OCI-LY7 (cell line): ENCODE data around the gene HEATR5B. TPM values are rescaled to one million over a fixed set of nuclear protein-coding genes. Genes with fewer than 3 reads are reported as not detected.
"Not testable (repeated sequence)": the region's sequence is repeated elsewhere in the genome, so short reads cannot be mapped to it uniquely, and the experiment has no call there.

Source experiments
- BruUV-seq: library from RNA; stranded (reverse); fragments of 400-500 nt; replicated peaks from 2 replicates; lab custom pipeline; 2021; lab: Mats Ljungman, UMichigan
- CTCF ChIA-PET: fragments of 300-600 bp; sonication (Branson Sonifier 250); formaldehyde crosslinking; loops from one replicate; lab custom pipeline; 2022; ENCODE audit warnings: antibody characterized with exemption; ENCODE audit not compliant: unreplicated experiment; lab: Charles Lee
- POLR2A ChIA-PET: fragments of 300-600 bp; sonication (Branson Sonifier 250); formaldehyde crosslinking; loops from one replicate; lab custom pipeline; 2022; ENCODE audit warnings: antibody characterized with exemption; lab: Charles Lee
- DNase-seq: peaks from one replicate; pipeline ENCODE4 v3.0.0-alpha.2; 2015; ENCODE audit warnings: low spot score
- H2AFZ ChIP-seq: fragments of 200-600 bp; sonication (generic), shearing (Covaris generic); 2 replicates; pipeline ENCODE4 v1.6.1; 2014; ENCODE audit warnings: mild to moderate bottlenecking, antibody characterized with exemption, low read length, moderate library complexity
- H3K27ac ChIP-seq: fragments of 200-600 bp; sonication (generic); 2 replicates; pipeline ENCODE4 v1.5.1; 2014; ENCODE audit warnings: mixed run types, low read depth, mild to moderate bottlenecking, moderate library complexity, low read length, inconsistent platforms; ENCODE audit not compliant: poor library complexity, severe bottlenecking
- H3K36me3 ChIP-seq: fragments of 200-600 bp; sonication (generic); 2 replicates; pipeline ENCODE4 v1.6.1; 2014; ENCODE audit warnings: mild to moderate bottlenecking, antibody characterized with exemption, low read length, moderate library complexity, mixed read lengths; ENCODE audit not compliant: insufficient read depth
- H3K4me1 ChIP-seq: fragments of 200-600 bp; sonication (generic); 2 replicates; pipeline ENCODE4 v1.5.1; 2014; ENCODE audit warnings: mild to moderate bottlenecking, low read length; ENCODE audit not compliant: insufficient read depth, poor library complexity, severe bottlenecking
- H3K4me2 ChIP-seq: fragments of 200-600 bp; sonication (generic); 2 replicates; pipeline ENCODE4 v1.6.1; 2014; ENCODE audit warnings: mild to moderate bottlenecking, low read length
- H3K4me3 ChIP-seq: fragments of 200-600 bp; sonication (generic); 2 replicates; pipeline ENCODE4 v1.5.1; 2014; ENCODE audit warnings: mild to moderate bottlenecking, low read depth, low read length; ENCODE audit not compliant: poor library complexity, severe bottlenecking
- H3K79me2 ChIP-seq: fragments of 200-600 bp; sonication (generic); 2 replicates; pipeline ENCODE4 v1.6.1; 2016; ENCODE audit warnings: low read depth, mild to moderate bottlenecking, low read length, moderate library complexity, mixed read lengths; ENCODE audit not compliant: insufficient read depth
- H3K9me2 ChIP-seq: fragments of 200-600 bp; sonication (generic); 2 replicates; pipeline ENCODE4 v1.6.1; 2016; ENCODE audit warnings: mild to moderate bottlenecking, low read length, mixed read lengths; ENCODE audit not compliant: insufficient read depth
- H3K9me3 ChIP-seq: fragments of 200-600 bp; sonication (generic); 2 replicates; pipeline ENCODE4 v1.6.1; 2014; ENCODE audit warnings: mild to moderate bottlenecking, mixed run types, low read length, mixed read lengths
- H4K20me1 ChIP-seq: fragments of 200-600 bp; sonication (generic); 2 replicates; pipeline ENCODE4 v1.6.1; 2014; ENCODE audit warnings: mild to moderate bottlenecking, antibody characterized with exemption, low read length, moderate library complexity, mixed read lengths; ENCODE audit not compliant: insufficient read depth
- EZH2phosphoT487 ChIP-seq: fragments of 200-600 bp; sonication (generic); IDR thresholded peaks from 2 replicates; pipeline ENCODE4 v1.6.1; 2018; ENCODE audit warnings: low read depth, borderline replicate concordance, mild to moderate bottlenecking, mixed run types, antibody characterized with exemption, low read length, moderate library complexity, mixed read lengths
- intact Hi-C: fragments of 100-400 bp; cut with micrococcal nuclease; formaldehyde crosslinking; loops from one replicate; pipeline ENCODE4 v1.10.0; 2022; ENCODE audit not compliant: unreplicated experiment
- total RNA-seq, 2 experiments: library from RNA; depleted of rRNA in 1 of 2; stranded (reverse); fragments of >200 nt in 1 of 2; shearing (Covaris generic) in 1 of 2; gene quantifications; 2 replicates each; pipeline ENCODE4 v1.2.3, GENCODE V29; 2014 to 2022
- TF ChIP-seq, protein P1 (sequence below): fragments of 200-600 bp; sonication (generic); conservative IDR thresholded peaks from 2 replicates; pipeline ENCODE4 v1.5.1; 2014; ENCODE audit warnings: mild to moderate bottlenecking, antibody characterized with exemption, low read length, moderate library complexity, mixed read lengths

The HEATR5B gene
- total RNA-seq, 2 experiments from 2014 or later, result 23.8 to 34.5 TPM

DNA sequence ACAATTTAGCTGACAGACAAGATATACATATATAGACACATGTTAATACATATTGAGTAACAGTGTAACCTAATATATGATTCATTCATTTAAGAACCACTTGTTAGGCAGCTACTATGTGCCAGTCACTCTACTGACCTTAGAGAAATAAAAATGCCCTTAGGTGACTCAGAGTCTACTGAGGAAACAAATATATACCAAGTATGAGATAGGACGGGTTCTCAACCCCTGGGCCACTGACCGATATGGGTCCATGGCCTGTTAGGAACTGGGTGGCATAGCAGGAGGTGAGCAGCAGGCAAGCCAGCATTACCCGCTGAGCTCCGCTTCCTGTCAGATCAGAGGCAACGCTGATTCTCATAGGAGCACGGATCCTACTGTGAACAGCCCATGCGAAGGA is 132.6 kb downstream of the HEATR5B start:
- no peaks in the 10 kb centered on the region for H3K9me3 ChIP-seq
- H3K79me2 ChIP-seq, result peaks cover 22% of the 10 kb centered on the region; the same call in 1 of the 2 replicates
- no peaks in the 10 kb centered on the region for H3K36me3 ChIP-seq
- no peak overlapping the region for H3K4me2 ChIP-seq
- no peak overlapping the region for H2AFZ ChIP-seq
- no peaks in the 10 kb centered on the region for H3K4me1 ChIP-seq
- no peak for DNase-seq
- TF ChIP-seq EZH2phosphoT487, result no peak
- TF ChIP-seq, protein P1, sequence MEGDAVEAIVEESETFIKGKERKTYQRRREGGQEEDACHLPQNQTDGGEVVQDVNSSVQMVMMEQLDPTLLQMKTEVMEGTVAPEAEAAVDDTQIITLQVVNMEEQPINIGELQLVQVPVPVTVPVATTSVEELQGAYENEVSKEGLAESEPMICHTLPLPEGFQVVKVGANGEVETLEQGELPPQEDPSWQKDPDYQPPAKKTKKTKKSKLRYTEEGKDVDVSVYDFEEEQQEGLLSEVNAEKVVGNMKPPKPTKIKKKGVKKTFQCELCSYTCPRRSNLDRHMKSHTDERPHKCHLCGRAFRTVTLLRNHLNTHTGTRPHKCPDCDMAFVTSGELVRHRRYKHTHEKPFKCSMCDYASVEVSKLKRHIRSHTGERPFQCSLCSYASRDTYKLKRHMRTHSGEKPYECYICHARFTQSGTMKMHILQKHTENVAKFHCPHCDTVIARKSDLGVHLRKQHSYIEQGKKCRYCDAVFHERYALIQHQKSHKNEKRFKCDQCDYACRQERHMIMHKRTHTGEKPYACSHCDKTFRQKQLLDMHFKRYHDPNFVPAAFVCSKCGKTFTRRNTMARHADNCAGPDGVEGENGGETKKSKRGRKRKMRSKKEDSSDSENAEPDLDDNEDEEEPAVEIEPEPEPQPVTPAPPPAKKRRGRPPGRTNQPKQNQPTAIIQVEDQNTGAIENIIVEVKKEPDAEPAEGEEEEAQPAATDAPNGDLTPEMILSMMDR, result no peak
- BruUV-seq, result no TSS peak
- no peaks in the 10 kb centered on the region; the same call in 1 of the 2 replicates for H4K20me1 ChIP-seq
- H3K9me2 ChIP-seq, result no peaks in the 10 kb centered on the region
- no peak overlapping the region for H3K27ac ChIP-seq
- ChIA-PET CTCF (no interaction called here), POLR2A (interaction anchor here (0.7 kb wide), 1 partner anchor 205 kb away, joined by 8 read pairs; no protein-coding TSS in a partner anchor)
- intact Hi-C loops, result no loop called here
- H3K4me3 ChIP-seq, result no peak overlapping the region

DNA sequence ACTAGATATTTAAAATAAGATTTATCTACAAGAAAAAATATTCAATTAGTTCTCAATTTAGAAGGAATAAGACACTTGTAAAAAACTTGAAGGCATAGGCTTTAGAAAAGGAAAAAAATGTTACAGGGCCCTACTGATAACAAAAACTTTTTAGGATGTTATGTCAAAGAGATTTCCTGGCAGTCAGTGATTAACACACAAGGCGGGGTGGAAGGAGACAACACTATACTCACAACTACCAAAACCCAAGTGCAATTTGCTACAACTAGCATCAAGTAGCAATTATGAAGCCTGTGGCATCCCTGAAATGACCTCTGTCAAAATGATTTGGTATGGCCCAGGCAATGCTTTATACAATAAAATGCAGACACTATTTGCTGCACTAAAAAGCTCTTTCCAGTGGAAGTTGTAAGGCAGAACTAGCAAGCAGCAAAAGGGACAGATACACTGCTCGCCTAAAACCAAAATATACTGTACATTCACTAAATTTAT is 133.1 kb downstream of the HEATR5B start:
- no peaks in the 10 kb centered on the region for H3K36me3 ChIP-seq
- no peak for DNase-seq
- peaks cover 17% of the 10 kb centered on the region; the same call in 1 of the 2 replicates for H3K79me2 ChIP-seq
- no peaks in the 10 kb centered on the region for H3K4me1 ChIP-seq
- no peak overlapping the region for H2AFZ ChIP-seq
- H3K9me3 ChIP-seq, result no peaks in the 10 kb centered on the region
- no peak for TF ChIP-seq EZH2phosphoT487
- TF ChIP-seq, protein P1, result no peak
- CTCF ChIA-PET, result no interaction called here
- no TSS peak for BruUV-seq
- H3K27ac ChIP-seq, result no peak overlapping the region
- POLR2A ChIA-PET, result no interaction called here
- no peaks in the 10 kb centered on the region; the same call in 1 of the 2 replicates for H4K20me1 ChIP-seq
- intact Hi-C loops, result no loop called here
- no peaks in the 10 kb centered on the region for H3K9me2 ChIP-seq
- H3K4me3 ChIP-seq, result no peak overlapping the region
- no peak overlapping the region for H3K4me2 ChIP-seq

DNA sequence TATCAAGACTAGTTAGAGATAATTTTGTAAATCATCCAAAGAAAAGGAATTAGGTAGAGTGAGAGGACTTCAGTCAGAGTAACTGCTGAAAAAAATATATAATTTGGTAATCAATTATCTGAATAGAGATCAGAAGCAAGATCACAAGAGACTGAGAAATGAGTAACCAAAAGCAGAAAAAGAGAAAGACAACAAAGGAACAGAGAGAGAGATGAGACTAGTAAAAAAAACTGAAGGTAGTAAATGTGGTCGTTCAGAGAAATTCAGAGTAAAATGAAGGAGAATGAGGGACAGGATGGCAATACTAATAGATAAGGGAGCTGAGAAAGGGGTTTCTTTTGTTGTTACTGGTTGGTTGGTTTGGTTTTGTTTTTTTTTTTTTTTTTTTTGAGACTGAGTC is 134.3 kb downstream of the HEATR5B start:
- Histone ChIP-seq H3K9me3 (no peaks in the 10 kb centered on the region), H3K27ac (no peak overlapping the region), H3K4me3 (no peak overlapping the region), H3K79me2 (peaks cover 13% of the 10 kb centered on the region; the same call in 1 of the 2 replicates), H2AFZ (no peak overlapping the region), H3K9me2 (no peaks in the 10 kb centered on the region), H3K4me1 (no peaks in the 10 kb centered on the region), H3K4me2 (no peak overlapping the region), H4K20me1 (no peaks in the 10 kb centered on the region; the same call in 1 of the 2 replicates), H3K36me3 (no peaks in the 10 kb centered on the region)
- intact Hi-C loops, result no loop called here
- BruUV-seq, result no TSS peak
- ChIA-PET CTCF (no interaction called here), POLR2A (interaction anchor here (0.6 kb wide), 1 partner anchor 103 kb away, joined by 3 read pairs; no protein-coding TSS in a partner anchor)
- TF ChIP-seq, protein P1, result no peak
- no peak for TF ChIP-seq EZH2phosphoT487
- DNase-seq, result no peak

DNA sequence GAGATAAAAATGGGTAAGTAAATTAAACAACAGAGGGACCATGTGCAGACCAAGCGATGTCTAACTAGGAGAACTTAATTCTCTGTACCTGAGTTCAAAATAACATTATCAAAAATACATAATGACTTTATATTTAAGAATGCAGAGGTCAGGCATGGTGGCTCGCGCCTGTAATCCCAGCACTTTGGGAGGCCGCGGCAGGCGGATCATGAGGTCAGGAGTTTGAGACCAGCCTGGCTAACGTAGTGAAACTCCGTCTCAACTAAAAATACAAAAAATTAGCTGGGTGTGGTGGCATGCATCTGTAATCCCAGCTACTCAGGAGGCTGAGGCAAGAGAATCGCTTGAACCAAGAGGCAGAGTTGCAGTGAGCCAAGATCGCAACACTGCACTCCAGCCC is 138.9 kb downstream of the HEATR5B start:
- H3K4me3 ChIP-seq, H3K9me3 ChIP-seq, DNase-seq, H3K4me2 ChIP-seq, BruUV-seq, intact Hi-C loops, H3K79me2 ChIP-seq, H3K9me2 ChIP-seq, H4K20me1 ChIP-seq, H2AFZ ChIP-seq, H3K27ac ChIP-seq, H3K36me3 ChIP-seq, H3K4me1 ChIP-seq: not testable (repeated sequence)
- CTCF ChIA-PET, result interaction anchor here (0.5 kb wide), 1 partner anchor 9 kb away, joined by 3 read pairs; no protein-coding TSS in a partner anchor
- POLR2A ChIA-PET, result interaction anchor here (0.6 kb wide), 1 partner anchor 21 kb away, joined by 3 read pairs; no protein-coding TSS in a partner anchor
